Nephron (organoid): Measurements from ENCODE around the gene COPS3.

ENCODE experiments used
- H3K27ac Mint-ChIP-seq, 3 experiments: 2 replicates each; pipeline ENCODE4 v1.8.0; 2020; ENCODE audit warnings: mixed read lengths in 3 of 3, mild to moderate bottlenecking in 2 of 3, moderate library complexity in 1 of 3
- H3K27me3 Mint-ChIP-seq: 2 replicates; pipeline ENCODE4 v1.8.0; 2021; ENCODE audit warnings: low read depth, mild to moderate bottlenecking, moderate library complexity, mixed read lengths
- H3K36me3 Mint-ChIP-seq: 2 replicates; pipeline ENCODE4 v1.8.0; 2020; ENCODE audit warnings: low read depth, mixed read lengths
- H3K4me1 Mint-ChIP-seq: 2 replicates; pipeline ENCODE4 v1.8.0; 2020; ENCODE audit warnings: mixed read lengths
- H3K4me3 Mint-ChIP-seq, 3 experiments: 2 replicates each; pipeline ENCODE4 v1.8.0; 2020; ENCODE audit warnings: mild to moderate bottlenecking in 3 of 3, mixed read lengths in 3 of 3, moderate library complexity in 2 of 3
- H3K9me3 Mint-ChIP-seq: 2 replicates; pipeline ENCODE4 v1.8.0; 2020; ENCODE audit warnings: mixed read lengths
- CTCF ChIP-seq, 3 experiments: fragments of 200-600 bp; sonication (generic); IDR thresholded peaks; one replicate each; pipeline ENCODE4 v1.5.0; 2021; ENCODE audit warnings: antibody characterized with exemption in 3 of 3; ENCODE audit not compliant: unreplicated experiment in 3 of 3

COPS3 gene

GRCh38 chr17:17315142-17315821, 34.2 kb upstream of the COPS3 start:
- no peak overlapping the region for H3K4me3 Mint-ChIP-seq
- H3K4me1 Mint-ChIP-seq, result no peaks in the 10 kb centered on the region
- TF ChIP-seq CTCF (IDR thresholded peaks at IDR 0.05; ENCODE audit: unreplicated experiment in 3 of 3), result no peak
- peaks cover 5% of the 10 kb centered on the region for H3K36me3 Mint-ChIP-seq
- peaks cover 4% of the 10 kb centered on the region for H3K9me3 Mint-ChIP-seq
- H3K27ac Mint-ChIP-seq, result no peak overlapping the region
- no peaks in the 10 kb centered on the region for H3K27me3 Mint-ChIP-seq

- H3K4me1 Mint-ChIP-seq, result no peaks in the 10 kb centered on the region
- peaks cover 4% of the 10 kb centered on the region for H3K9me3 Mint-ChIP-seq
- no peak for TF ChIP-seq CTCF (IDR thresholded peaks at IDR 0.05; ENCODE audit: unreplicated experiment in 3 of 3)
- H3K27ac Mint-ChIP-seq, result no peak overlapping the region
- H3K4me3 Mint-ChIP-seq, result no peak overlapping the region
- H3K36me3 Mint-ChIP-seq, result peaks cover 9% of the 10 kb centered on the region
- no peaks in the 10 kb centered on the region for H3K27me3 Mint-ChIP-seq
These were observed 33.5 kb upstream of the COPS3 start for GRCh38 chr17:17314501-17315071.

- peaks cover 4% of the 10 kb centered on the region for H3K9me3 Mint-ChIP-seq
- H3K4me1 Mint-ChIP-seq, result no peaks in the 10 kb centered on the region
- H3K27ac Mint-ChIP-seq, result no peak overlapping the region
- peaks cover 12% of the 10 kb centered on the region for H3K36me3 Mint-ChIP-seq
- no peak overlapping the region for H3K4me3 Mint-ChIP-seq
- TF ChIP-seq CTCF (IDR thresholded peaks at IDR 0.05; ENCODE audit: unreplicated experiment in 3 of 3), result peak; percentile 37 to 45 (median 42)
- H3K27me3 Mint-ChIP-seq, result no peaks in the 10 kb centered on the region
These were observed 32.4 kb upstream of the COPS3 start for GRCh38 chr17:17313350-17313991.

- no peaks in the 10 kb centered on the region for H3K27me3 Mint-ChIP-seq
These were observed 28.3 kb upstream of the COPS3 start for GRCh38 chr17:17309356-17309755.

GRCh38 chr17:17305281-17305801, 24.3 kb upstream of the COPS3 start:
- H3K9me3 Mint-ChIP-seq, result no peaks in the 10 kb centered on the region
- H3K4me1 Mint-ChIP-seq, result peaks cover 15% of the 10 kb centered on the region
- peak overlapping the region in 2 of 3 experiments; percentile 37 to 70 for H3K27ac Mint-ChIP-seq
- H3K27me3 Mint-ChIP-seq, result no peaks in the 10 kb centered on the region
- peak overlapping the region; percentile 75 to 86 (median 83) for H3K4me3 Mint-ChIP-seq
- H3K36me3 Mint-ChIP-seq, result peaks cover 9% of the 10 kb centered on the region
- TF ChIP-seq CTCF (IDR thresholded peaks at IDR 0.05; ENCODE audit: unreplicated experiment in 3 of 3), result no peak

More at GRCh38 chr17:17309356-17309755, 28.3 kb upstream of the COPS3 start:
- Mint-ChIP-seq H3K27ac (no peak overlapping the region), H3K9me3 (peaks cover 4% of the 10 kb centered on the region), H3K4me1 (peaks cover 10% of the 10 kb centered on the region), H3K4me3 (no peak overlapping the region), H3K36me3 (peaks cover 13% of the 10 kb centered on the region)
- TF ChIP-seq CTCF (IDR thresholded peaks at IDR 0.05; ENCODE audit: unreplicated experiment in 3 of 3), result no peak
